ENCODE results near the gene TLL2.

DNA sequence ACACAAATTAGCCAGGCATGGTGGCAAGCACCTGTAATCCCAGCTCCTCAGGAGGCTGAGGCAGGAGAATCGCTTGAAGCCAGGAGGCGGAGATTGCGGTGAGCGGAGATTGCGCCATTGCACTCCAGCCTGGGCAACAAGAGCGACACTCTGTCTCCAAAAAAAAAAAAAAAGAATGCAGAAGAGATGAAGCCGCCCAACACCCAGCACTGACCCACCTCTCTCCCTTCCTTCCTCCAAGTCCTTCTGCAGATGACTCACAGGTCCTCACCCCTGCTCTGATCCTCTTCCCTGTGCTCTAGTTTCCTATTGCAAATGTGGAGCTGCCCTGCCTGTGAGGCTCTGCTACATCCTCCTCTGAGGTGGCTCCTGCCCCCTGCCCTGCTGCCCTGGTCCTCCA lies 132.9 kb downstream of the TLL2 start:
- TF ChIP-seq, protein P1, sequence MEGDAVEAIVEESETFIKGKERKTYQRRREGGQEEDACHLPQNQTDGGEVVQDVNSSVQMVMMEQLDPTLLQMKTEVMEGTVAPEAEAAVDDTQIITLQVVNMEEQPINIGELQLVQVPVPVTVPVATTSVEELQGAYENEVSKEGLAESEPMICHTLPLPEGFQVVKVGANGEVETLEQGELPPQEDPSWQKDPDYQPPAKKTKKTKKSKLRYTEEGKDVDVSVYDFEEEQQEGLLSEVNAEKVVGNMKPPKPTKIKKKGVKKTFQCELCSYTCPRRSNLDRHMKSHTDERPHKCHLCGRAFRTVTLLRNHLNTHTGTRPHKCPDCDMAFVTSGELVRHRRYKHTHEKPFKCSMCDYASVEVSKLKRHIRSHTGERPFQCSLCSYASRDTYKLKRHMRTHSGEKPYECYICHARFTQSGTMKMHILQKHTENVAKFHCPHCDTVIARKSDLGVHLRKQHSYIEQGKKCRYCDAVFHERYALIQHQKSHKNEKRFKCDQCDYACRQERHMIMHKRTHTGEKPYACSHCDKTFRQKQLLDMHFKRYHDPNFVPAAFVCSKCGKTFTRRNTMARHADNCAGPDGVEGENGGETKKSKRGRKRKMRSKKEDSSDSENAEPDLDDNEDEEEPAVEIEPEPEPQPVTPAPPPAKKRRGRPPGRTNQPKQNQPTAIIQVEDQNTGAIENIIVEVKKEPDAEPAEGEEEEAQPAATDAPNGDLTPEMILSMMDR (conservative IDR thresholded peaks at IDR 0.05; ENCODE audit: low read depth in 2 of 2), result no peak
- TF ChIP-seq EZH2 (IDR thresholded peaks at IDR 0.05; ENCODE audit: low read depth, unreplicated experiment) (no peak), POLR2AphosphoS5 (IDR thresholded peaks at IDR 0.05; ENCODE audit: low read depth) (no peak), EZH2phosphoT487 (IDR thresholded peaks at IDR 0.05; ENCODE audit: unreplicated experiment) (no peak)
- TF ChIP-seq, protein P2, sequence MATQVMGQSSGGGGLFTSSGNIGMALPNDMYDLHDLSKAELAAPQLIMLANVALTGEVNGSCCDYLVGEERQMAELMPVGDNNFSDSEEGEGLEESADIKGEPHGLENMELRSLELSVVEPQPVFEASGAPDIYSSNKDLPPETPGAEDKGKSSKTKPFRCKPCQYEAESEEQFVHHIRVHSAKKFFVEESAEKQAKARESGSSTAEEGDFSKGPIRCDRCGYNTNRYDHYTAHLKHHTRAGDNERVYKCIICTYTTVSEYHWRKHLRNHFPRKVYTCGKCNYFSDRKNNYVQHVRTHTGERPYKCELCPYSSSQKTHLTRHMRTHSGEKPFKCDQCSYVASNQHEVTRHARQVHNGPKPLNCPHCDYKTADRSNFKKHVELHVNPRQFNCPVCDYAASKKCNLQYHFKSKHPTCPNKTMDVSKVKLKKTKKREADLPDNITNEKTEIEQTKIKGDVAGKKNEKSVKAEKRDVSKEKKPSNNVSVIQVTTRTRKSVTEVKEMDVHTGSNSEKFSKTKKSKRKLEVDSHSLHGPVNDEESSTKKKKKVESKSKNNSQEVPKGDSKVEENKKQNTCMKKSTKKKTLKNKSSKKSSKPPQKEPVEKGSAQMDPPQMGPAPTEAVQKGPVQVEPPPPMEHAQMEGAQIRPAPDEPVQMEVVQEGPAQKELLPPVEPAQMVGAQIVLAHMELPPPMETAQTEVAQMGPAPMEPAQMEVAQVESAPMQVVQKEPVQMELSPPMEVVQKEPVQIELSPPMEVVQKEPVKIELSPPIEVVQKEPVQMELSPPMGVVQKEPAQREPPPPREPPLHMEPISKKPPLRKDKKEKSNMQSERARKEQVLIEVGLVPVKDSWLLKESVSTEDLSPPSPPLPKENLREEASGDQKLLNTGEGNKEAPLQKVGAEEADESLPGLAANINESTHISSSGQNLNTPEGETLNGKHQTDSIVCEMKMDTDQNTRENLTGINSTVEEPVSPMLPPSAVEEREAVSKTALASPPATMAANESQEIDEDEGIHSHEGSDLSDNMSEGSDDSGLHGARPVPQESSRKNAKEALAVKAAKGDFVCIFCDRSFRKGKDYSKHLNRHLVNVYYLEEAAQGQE (IDR thresholded peaks at IDR 0.05; ENCODE audit: unreplicated experiment), result no peak
- TF ChIP-seq, protein P3, sequence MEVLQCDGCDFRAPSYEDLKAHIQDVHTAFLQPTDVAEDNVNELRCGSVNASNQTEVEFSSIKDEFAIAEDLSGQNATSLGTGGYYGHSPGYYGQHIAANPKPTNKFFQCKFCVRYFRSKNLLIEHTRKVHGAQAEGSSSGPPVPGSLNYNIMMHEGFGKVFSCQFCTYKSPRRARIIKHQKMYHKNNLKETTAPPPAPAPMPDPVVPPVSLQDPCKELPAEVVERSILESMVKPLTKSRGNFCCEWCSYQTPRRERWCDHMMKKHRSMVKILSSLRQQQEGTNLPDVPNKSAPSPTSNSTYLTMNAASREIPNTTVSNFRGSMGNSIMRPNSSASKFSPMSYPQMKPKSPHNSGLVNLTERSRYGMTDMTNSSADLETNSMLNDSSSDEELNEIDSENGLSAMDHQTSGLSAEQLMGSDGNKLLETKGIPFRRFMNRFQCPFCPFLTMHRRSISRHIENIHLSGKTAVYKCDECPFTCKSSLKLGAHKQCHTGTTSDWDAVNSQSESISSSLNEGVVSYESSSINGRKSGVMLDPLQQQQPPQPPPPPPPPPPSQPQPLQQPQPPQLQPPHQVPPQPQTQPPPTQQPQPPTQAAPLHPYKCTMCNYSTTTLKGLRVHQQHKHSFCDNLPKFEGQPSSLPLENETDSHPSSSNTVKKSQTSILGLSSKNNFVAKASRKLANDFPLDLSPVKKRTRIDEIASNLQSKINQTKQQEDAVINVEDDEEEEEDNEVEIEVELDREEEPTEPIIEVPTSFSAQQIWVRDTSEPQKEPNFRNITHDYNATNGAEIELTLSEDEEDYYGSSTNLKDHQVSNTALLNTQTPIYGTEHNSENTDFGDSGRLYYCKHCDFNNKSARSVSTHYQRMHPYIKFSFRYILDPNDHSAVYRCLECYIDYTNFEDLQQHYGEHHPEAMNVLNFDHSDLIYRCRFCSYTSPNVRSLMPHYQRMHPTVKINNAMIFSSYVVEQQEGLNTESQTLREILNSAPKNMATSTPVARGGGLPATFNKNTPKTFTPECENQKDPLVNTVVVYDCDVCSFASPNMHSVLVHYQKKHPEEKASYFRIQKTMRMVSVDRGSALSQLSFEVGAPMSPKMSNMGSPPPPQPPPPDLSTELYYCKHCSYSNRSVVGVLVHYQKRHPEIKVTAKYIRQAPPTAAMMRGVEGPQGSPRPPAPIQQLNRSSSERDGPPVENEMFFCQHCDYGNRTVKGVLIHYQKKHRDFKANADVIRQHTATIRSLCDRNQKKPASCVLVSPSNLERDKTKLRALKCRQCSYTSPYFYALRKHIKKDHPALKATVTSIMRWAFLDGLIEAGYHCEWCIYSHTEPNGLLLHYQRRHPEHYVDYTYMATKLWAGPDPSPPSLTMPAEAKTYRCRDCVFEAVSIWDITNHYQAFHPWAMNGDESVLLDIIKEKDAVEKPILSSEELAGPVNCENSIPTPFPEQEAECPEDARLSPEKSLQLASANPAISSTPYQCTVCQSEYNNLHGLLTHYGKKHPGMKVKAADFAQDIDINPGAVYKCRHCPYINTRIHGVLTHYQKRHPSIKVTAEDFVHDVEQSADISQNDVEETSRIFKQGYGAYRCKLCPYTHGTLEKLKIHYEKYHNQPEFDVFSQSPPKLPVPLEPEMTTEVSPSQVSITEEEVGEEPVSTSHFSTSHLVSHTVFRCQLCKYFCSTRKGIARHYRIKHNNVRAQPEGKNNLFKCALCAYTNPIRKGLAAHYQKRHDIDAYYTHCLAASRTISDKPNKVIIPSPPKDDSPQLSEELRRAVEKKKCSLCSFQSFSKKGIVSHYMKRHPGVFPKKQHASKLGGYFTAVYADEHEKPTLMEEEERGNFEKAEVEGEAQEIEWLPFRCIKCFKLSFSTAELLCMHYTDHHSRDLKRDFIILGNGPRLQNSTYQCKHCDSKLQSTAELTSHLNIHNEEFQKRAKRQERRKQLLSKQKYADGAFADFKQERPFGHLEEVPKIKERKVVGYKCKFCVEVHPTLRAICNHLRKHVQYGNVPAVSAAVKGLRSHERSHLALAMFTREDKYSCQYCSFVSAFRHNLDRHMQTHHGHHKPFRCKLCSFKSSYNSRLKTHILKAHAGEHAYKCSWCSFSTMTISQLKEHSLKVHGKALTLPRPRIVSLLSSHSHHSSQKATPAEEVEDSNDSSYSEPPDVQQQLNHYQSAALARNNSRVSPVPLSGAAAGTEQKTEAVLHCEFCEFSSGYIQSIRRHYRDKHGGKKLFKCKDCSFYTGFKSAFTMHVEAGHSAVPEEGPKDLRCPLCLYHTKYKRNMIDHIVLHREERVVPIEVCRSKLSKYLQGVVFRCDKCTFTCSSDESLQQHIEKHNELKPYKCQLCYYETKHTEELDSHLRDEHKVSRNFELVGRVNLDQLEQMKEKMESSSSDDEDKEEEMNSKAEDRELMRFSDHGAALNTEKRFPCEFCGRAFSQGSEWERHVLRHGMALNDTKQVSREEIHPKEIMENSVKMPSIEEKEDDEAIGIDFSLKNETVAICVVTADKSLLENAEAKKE (CRISPR knock-in tag; IDR thresholded peaks at IDR 0.05), result no peak
- TF ChIP-seq, protein P4, sequence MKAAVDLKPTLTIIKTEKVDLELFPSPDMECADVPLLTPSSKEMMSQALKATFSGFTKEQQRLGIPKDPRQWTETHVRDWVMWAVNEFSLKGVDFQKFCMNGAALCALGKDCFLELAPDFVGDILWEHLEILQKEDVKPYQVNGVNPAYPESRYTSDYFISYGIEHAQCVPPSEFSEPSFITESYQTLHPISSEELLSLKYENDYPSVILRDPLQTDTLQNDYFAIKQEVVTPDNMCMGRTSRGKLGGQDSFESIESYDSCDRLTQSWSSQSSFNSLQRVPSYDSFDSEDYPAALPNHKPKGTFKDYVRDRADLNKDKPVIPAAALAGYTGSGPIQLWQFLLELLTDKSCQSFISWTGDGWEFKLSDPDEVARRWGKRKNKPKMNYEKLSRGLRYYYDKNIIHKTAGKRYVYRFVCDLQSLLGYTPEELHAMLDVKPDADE (IDR thresholded peaks at IDR 0.05), result no peak
